Renal pelvis (tissue), 4 donors: ENCODE data around the gene DCLRE1C. TPM values are rescaled to one million over a fixed set of nuclear protein-coding genes. Genes with fewer than 3 reads are reported as not detected.
A peak's percentile ranks its signal among the peaks of the same experiment; 100 is the strongest.
"Not testable (repeated sequence)": the region's sequence is repeated elsewhere in the genome, so short reads cannot be mapped to it uniquely, and the experiment has no call there.

Experiments used
- DNase-seq: peaks from one replicate; pipeline ENCODE4 v3.0.0-alpha.2; 2013
- polyA plus RNA-seq, 3 donors: library from polyadenylated mRNA; unstranded; fragments of 120-200 nt; gene quantifications; one replicate each; pipeline ENCODE4 v1.2.1, GENCODE V29; 2013; ENCODE audit not compliant: insufficient read length in 3 of 3

DCLRE1C gene
- polyA plus RNA-seq, 3 donors = 12.4 to 20.4 (median 17.7) TPM

- DNase-seq = no peak
Measured at GRCh38 chr10:14889318-14889717, 64.6 kb downstream of the DCLRE1C start.

- no peak for DNase-seq
Measured at GRCh38 chr10:14884082-14884481, 69.8 kb downstream of the DCLRE1C start.

GRCh38 chr10:14880229-14880628 lies 73.7 kb downstream of the DCLRE1C start:
- peak; percentile 10 for DNase-seq

GRCh38 chr10:14879928-14880193 lies 74.0 kb downstream of the DCLRE1C start:
- peak; percentile 15 for DNase-seq

GRCh38 chr10:14879124-14879927 lies 74.6 kb downstream of the DCLRE1C start:
- peak; percentile 48 for DNase-seq

- peak; percentile 96 for DNase-seq
Measured at GRCh38 chr10:14878266-14879123, 75.4 kb downstream of the DCLRE1C start, which contains the start of gene SUV39H2. SUV39H2 (plus strand) TSS chr10:14878866; CDS start chr10:14878889, 23 bp downstream.

- DNase-seq = no peak
Measured at GRCh38 chr10:14876764-14877163, 77.1 kb downstream of the DCLRE1C start.

GRCh38 chr10:14875941-14876340 lies 78.0 kb downstream of the DCLRE1C start:
- DNase-seq = no peak

GRCh38 chr10:14873090-14873760 lies 80.7 kb downstream of the DCLRE1C start:
- DNase-seq = no peak

- DNase-seq = not testable (repeated sequence)
Measured at GRCh38 chr10:14864871-14865270, 89.0 kb downstream of the DCLRE1C start.

GRCh38 chr10:14864466-14864865 lies 89.4 kb downstream of the DCLRE1C start:
- DNase-seq = not testable (repeated sequence)

- no peak for DNase-seq
Measured at GRCh38 chr10:14860791-14861190, 93.1 kb downstream of the DCLRE1C start.

GRCh38 chr10:14859775-14860174 lies 94.1 kb downstream of the DCLRE1C start:
- DNase-seq = no peak

GRCh38 chr10:14859043-14859442 lies 94.9 kb downstream of the DCLRE1C start:
- DNase-seq = no peak

GRCh38 chr10:14858338-14858960 lies 95.4 kb downstream of the DCLRE1C start:
- no peak for DNase-seq

- DNase-seq = no peak
Measured at GRCh38 chr10:14855453-14855852, 98.4 kb downstream of the DCLRE1C start.

GRCh38 chr10:14852236-14852635 lies 101.7 kb downstream of the DCLRE1C start:
- no peak for DNase-seq

Other genes starting within 250 kb of the DCLRE1C start
- 100 to 1,000 TPM in 1 of 3 donors, 10 to 100 TPM in 2; 80.1 to 108 (median 96.5) TPM for gene FAM107B, start 179.2 kb downstream of the DCLRE1C start, polyA plus RNA-seq
- 1 to 10 TPM; 2.0 to 5.1 (median 4.0) TPM for gene CDNF, start 116.1 kb downstream of the DCLRE1C start, polyA plus RNA-seq
- 10 to 100 TPM; 17.4 to 24.5 (median 22.8) TPM for gene HSPA14, start 115.8 kb downstream of the DCLRE1C start, polyA plus RNA-seq
- 10 to 100 TPM; 14.4 to 18.1 (median 17.8) TPM for gene MSANTD7, start 115.8 kb downstream of the DCLRE1C start, polyA plus RNA-seq
- 10 to 100 TPM; 18.4 to 19.6 (median 18.9) TPM for gene SUV39H2, start 75.2 kb downstream of the DCLRE1C start, polyA plus RNA-seq
- gene MEIG1, start 5.3 kb upstream of the DCLRE1C start, polyA plus RNA-seq = 1 to 10 TPM; 1.1 to 2.2 (median 1.5) TPM
- 1 to 10 TPM in 1 of 3 donors, under 1 TPM in 2; 0.34 to 1.0 (median 0.68) TPM for gene OLAH, start 89.8 kb upstream of the DCLRE1C start, polyA plus RNA-seq
- gene ACBD7, start 134.7 kb upstream of the DCLRE1C start, polyA plus RNA-seq = 1 to 10 TPM; 5.0 to 6.6 (median 6.0) TPM
- gene RPP38, start 143.3 kb upstream of the DCLRE1C start, polyA plus RNA-seq = 10 to 100 TPM; 27.4 to 32.8 (median 31.4) TPM
- gene NMT2, start 214.6 kb upstream of the DCLRE1C start, polyA plus RNA-seq = 10 to 100 TPM; 25.8 to 36.7 (median 35.2) TPM